ENCODE measurements around the gene SLIT3.

DNA sequence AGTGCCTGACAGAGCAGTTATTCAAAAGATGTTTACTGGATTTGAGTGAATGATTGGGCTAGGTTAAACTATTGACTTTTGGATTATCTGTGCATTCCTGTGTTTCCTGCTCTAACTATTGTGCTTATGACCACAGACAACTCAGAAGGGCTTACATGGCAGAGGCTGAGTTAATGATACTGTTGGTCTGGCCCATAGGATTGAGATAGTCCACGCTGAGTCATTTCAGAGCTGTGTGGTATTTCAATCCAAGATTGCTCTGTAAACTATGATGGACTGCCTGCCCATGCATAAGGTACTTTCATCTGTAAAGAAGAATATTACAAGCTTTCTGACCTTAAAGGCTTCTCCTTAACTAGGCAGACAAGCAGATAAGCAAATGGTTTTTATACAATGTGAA lies 49.1 kb upstream of the SLIT3 start:
- TF ChIP-seq USF2 (CRISPR knock-in tag; IDR thresholded peaks at IDR 0.05) (no peak), SIN3A (IDR thresholded peaks at IDR 0.05; ENCODE audit: borderline replicate concordance in 2 of 2, control insufficient read depth in 1 of 2, low read depth in 2 of 2, low read length in 2 of 2) (no peak), ZNF280B (CRISPR knock-in tag; IDR thresholded peaks at IDR 0.05) (no peak), SMC3 (conservative IDR thresholded peaks at IDR 0.05; ENCODE audit: insufficient read depth, low read depth, low read length) (no peak), MECOM (CRISPR knock-in tag; IDR thresholded peaks at IDR 0.05) (no peak), KHSRP (IDR thresholded peaks at IDR 0.05) (no peak), NRF1 (conservative IDR thresholded peaks at IDR 0.05 in 1 of 2, IDR thresholded peaks at IDR 0.05 in 1 of 2) (no peak), FOXJ3 (CRISPR knock-in tag; IDR thresholded peaks at IDR 0.05) (no peak), E2F3 (CRISPR knock-in tag; IDR thresholded peaks at IDR 0.05) (no peak), TBL1XR1 (IDR thresholded peaks at IDR 0.05; ENCODE audit: low read length in 2 of 2) (no peak)
- TF ChIP-seq, protein P1, sequence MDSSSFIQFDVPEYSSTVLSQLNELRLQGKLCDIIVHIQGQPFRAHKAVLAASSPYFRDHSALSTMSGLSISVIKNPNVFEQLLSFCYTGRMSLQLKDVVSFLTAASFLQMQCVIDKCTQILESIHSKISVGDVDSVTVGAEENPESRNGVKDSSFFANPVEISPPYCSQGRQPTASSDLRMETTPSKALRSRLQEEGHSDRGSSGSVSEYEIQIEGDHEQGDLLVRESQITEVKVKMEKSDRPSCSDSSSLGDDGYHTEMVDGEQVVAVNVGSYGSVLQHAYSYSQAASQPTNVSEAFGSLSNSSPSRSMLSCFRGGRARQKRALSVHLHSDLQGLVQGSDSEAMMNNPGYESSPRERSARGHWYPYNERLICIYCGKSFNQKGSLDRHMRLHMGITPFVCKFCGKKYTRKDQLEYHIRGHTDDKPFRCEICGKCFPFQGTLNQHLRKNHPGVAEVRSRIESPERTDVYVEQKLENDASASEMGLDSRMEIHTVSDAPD (CRISPR knock-in tag; IDR thresholded peaks at IDR 0.05), result no peak
- TF ChIP-seq, protein P2, sequence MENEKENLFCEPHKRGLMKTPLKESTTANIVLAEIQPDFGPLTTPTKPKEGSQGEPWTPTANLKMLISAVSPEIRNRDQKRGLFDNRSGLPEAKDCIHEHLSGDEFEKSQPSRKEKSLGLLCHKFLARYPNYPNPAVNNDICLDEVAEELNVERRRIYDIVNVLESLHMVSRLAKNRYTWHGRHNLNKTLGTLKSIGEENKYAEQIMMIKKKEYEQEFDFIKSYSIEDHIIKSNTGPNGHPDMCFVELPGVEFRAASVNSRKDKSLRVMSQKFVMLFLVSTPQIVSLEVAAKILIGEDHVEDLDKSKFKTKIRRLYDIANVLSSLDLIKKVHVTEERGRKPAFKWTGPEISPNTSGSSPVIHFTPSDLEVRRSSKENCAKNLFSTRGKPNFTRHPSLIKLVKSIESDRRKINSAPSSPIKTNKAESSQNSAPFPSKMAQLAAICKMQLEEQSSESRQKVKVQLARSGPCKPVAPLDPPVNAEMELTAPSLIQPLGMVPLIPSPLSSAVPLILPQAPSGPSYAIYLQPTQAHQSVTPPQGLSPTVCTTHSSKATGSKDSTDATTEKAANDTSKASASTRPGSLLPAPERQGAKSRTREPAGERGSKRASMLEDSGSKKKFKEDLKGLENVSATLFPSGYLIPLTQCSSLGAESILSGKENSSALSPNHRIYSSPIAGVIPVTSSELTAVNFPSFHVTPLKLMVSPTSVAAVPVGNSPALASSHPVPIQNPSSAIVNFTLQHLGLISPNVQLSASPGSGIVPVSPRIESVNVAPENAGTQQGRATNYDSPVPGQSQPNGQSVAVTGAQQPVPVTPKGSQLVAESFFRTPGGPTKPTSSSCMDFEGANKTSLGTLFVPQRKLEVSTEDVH (IDR thresholded peaks at IDR 0.05; ENCODE audit: low read depth, partially characterized antibody), result no peak
